Skeletal muscle satellite cell (primary cell): ENCODE measurements around the gene ACAD8.

Experiments
- H3K27me3 ChIP-seq: 2 replicates; pipeline ENCODE4 v1.7.0; 2013; ENCODE audit warnings: low read length; ENCODE audit not compliant: control insufficient read depth, insufficient read depth
- H3K36me3 ChIP-seq: 2 replicates; pipeline ENCODE4 v1.7.0; 2013; ENCODE audit warnings: mild to moderate bottlenecking, control low read depth, low read length; ENCODE audit not compliant: insufficient read depth
- H3K4me1 ChIP-seq: 2 replicates; pipeline ENCODE4 v1.7.0; 2013; ENCODE audit warnings: low read length; ENCODE audit not compliant: control insufficient read depth, insufficient read depth
- H3K4me2 ChIP-seq: 2 replicates; pipeline ENCODE4 v1.7.0; 2013; ENCODE audit warnings: mild to moderate bottlenecking, low read length
- H3K4me3 ChIP-seq: 2 replicates; pipeline ENCODE4 v1.7.0; 2013; ENCODE audit warnings: low read length
- H3K9ac ChIP-seq: 2 replicates; pipeline ENCODE4 v1.7.0; 2013; ENCODE audit warnings: mild to moderate bottlenecking, low read depth, low read length, moderate library complexity
- H3K9me3 ChIP-seq: replicated peaks from 2 replicates; pipeline ENCODE4 v1.7.0; 2013; ENCODE audit warnings: mild to moderate bottlenecking, control low read depth, low read length

Gene ACAD8

DNA sequence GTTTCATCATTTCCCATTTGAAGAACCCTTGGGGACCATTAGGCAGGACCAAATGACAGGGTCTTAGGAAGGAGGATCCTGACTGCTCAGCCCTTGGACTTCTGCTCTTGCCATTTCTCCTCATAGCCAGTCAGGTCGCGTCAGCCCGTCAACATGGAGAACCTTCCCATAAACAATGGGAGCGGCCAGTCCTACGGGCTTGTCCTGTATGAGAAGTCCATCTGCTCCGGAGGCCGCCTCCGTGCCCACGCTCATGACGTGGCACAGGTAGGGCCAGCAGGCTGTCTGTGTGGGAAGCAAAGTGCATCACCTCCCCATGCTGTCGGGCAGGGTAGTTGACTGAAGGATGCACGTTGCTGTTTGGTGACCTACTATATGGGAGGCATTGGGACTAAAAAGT lies 58.9 kb downstream of the ACAD8 start:
- peaks cover 2% of the 10 kb centered on the region for H3K9me3 ChIP-seq
- no peaks in the 10 kb centered on the region for H3K36me3 ChIP-seq
- H3K4me1 ChIP-seq = no peaks in the 10 kb centered on the region
- no peak overlapping the region for H3K4me2 ChIP-seq
- no peak overlapping the region for H3K9ac ChIP-seq
- H3K27me3 ChIP-seq = no peaks in the 10 kb centered on the region
- no peak overlapping the region for H3K4me3 ChIP-seq

GRCh38 chr11:134312807-134313206 lies 59.4 kb downstream of the ACAD8 start:
- Histone ChIP-seq H3K27me3 (no peaks in the 10 kb centered on the region), H3K4me1 (no peaks in the 10 kb centered on the region), H3K9me3 (peaks cover 2% of the 10 kb centered on the region), H3K36me3 (no peaks in the 10 kb centered on the region), H3K4me3 (no peak overlapping the region), H3K9ac (no peak overlapping the region), H3K4me2 (no peak overlapping the region)

DNA sequence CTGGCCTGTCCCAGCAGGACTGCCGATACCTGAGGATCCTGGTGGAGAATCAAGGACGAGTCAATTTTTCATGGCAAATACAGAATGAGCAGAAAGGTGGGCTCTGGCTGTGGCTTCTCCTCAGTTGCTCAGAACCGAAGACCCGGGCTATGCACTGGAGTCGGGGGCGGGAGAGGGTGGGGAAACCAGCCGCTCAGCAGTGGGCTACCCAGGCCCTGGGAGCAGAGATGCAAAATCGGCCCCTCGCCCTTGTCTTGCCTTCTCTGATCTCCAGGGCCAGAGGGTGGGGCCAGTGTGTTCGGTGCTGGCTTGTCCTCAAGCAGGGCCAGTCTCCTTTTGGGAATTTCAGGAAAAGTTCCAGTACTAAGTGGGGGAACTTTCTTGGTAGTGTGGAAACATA lies 60.0 kb downstream of the ACAD8 start:
- Histone ChIP-seq H3K27me3 (no peaks in the 10 kb centered on the region), H3K4me2 (no peak overlapping the region), H3K4me1 (no peaks in the 10 kb centered on the region), H3K9ac (no peak overlapping the region), H3K36me3 (no peaks in the 10 kb centered on the region), H3K4me3 (no peak overlapping the region), H3K9me3 (peaks cover 2% of the 10 kb centered on the region)

GRCh38 chr11:134313821-134314607 lies 60.6 kb downstream of the ACAD8 start:
- Histone ChIP-seq H3K27me3 (no peaks in the 10 kb centered on the region), H3K4me1 (no peaks in the 10 kb centered on the region), H3K36me3 (no peaks in the 10 kb centered on the region), H3K4me2 (no peak overlapping the region), H3K4me3 (no peak overlapping the region), H3K9me3 (peaks cover 2% of the 10 kb centered on the region), H3K9ac (no peak overlapping the region)
